Transverse colon (tissue), 4 donors: ENCODE data around the gene NUP85. TPM values are rescaled to one million over a fixed set of nuclear protein-coding genes. Genes with fewer than 3 reads are reported as not detected.

Source experiments
- DNase-seq: peaks from one replicate; pipeline ENCODE4 v3.0.0-alpha.2; 2019
- H3K27ac ChIP-seq, 4 donors: fragments of 200-600 bp; sonication (generic); 2 replicates each; pipeline ENCODE4 v1.5.1; 2016 to 2018; ENCODE audit warnings: inconsistent platforms in 4 of 4
- H3K27me3 ChIP-seq: fragments of 200-600 bp; sonication (generic); 2 replicates; pipeline ENCODE4 v1.5.1; 2017; ENCODE audit warnings: inconsistent platforms
- H3K36me3 ChIP-seq, 4 donors: fragments of 200-600 bp; sonication (generic); 2 replicates each; pipeline ENCODE4 v1.5.1; 2017 to 2019; ENCODE audit warnings: inconsistent platforms in 4 of 4
- H3K4me1 ChIP-seq, 4 donors: fragments of 200-600 bp; sonication (generic); 2 replicates each; pipeline ENCODE4 v1.5.1; 2017 to 2020; ENCODE audit warnings: inconsistent platforms in 4 of 4
- H3K4me3 ChIP-seq, 4 donors: fragments of 200-600 bp; sonication (generic); 1 replicate in 1 of 4; 2 replicates in 3 of 4; pipeline versions ENCODE4 v1.5.1 to v1.6.1; 2017 to 2019; ENCODE audit warnings: inconsistent platforms in 4 of 4
- H3K9me3 ChIP-seq, 2 donors: fragments of 200-600 bp; sonication (generic); 2 replicates each; pipeline ENCODE4 v1.5.1; 2017 to 2019; ENCODE audit warnings: inconsistent platforms in 2 of 2
- CTCF ChIP-seq, 5 experiments: fragments of 200-600 bp in 3 of 5; fragments of 450-650 bp in 2 of 5; sonication (generic) in 3 of 5; IDR thresholded peaks; 1 replicate in 2 of 5; 2 replicates in 3 of 5; pipeline ENCODE4 v1.5.1; 2016 to 2017; ENCODE audit warnings: antibody characterized with exemption in 5 of 5, inconsistent platforms in 3 of 5, mild to moderate bottlenecking in 2 of 5, moderate library complexity in 1 of 5
- EP300 ChIP-seq: sonication (generic); formaldehyde crosslinking; IDR thresholded peaks from one replicate; pipeline ENCODE4 v1.6.1; 2017; ENCODE audit warnings: antibody characterized with exemption, low read depth
- POLR2A ChIP-seq: fragments of 450-650 bp; IDR thresholded peaks from one replicate; pipeline ENCODE4 v1.6.1; 2016; ENCODE audit warnings: antibody characterized with exemption, mild to moderate bottlenecking, moderate library complexity
- POLR2AphosphoS5 ChIP-seq, 3 donors: sonication (generic); formaldehyde crosslinking; IDR thresholded peaks; one replicate each; pipeline ENCODE4 v1.6.1; 2016; ENCODE audit warnings: antibody characterized with exemption in 3 of 3
- WGBS, 2 donors: methylation state at CpG; one replicate each; pipeline ENCODE4 v1.1.5; 2018; ENCODE audit warnings: low coverage in 1 of 2; 5-methylcytosine and 5-hydroxymethylcytosine counted together
- in situ Hi-C, 4 donors: fragments of 200-750 bp; cut with MboI; loops; one replicate each; pipeline versions ENCODE4 v1.15.0 to v1.15.1; 2017; ENCODE audit warnings: low sequenced_read_pairs in 3 of 4, low pct_ligation_motif_present in 1 of 4, low pct_unique_long_range_greater_than_20kb in 1 of 4
- intact Hi-C: fragments of 100-400 bp; cut with DNase I; formaldehyde crosslinking; loops from one replicate; pipeline ENCODE4 v1.15.1; 2023; ENCODE audit warnings: low total_unique reads
- total RNA-seq, 4 donors: library from RNA; depleted of rRNA; stranded (reverse); fragments of >200 nt; gene quantifications; one replicate each; pipeline ENCODE4 v1.1.0, GENCODE V29; 2016

The NUP85 gene
- total RNA-seq, 4 donors from 2014 or later, result 13.1 to 204 (median 31.8) TPM

GRCh38 chr17:75239778-75240393, 34.4 kb downstream of the NUP85 start:
- WGBS, 2 donors, result 94 to 97% methylated on average over 5 to 23 of the region's 23 CpGs
- no peaks in the 10 kb centered on the region for H3K27me3 ChIP-seq
- no peak overlapping the region for H3K4me3 ChIP-seq
- TF ChIP-seq CTCF (IDR thresholded peaks at IDR 0.05), result no peak
- TF ChIP-seq POLR2AphosphoS5 (IDR thresholded peaks at IDR 0.05), result no peak
- no peak for TF ChIP-seq EP300
- no peak for TF ChIP-seq POLR2A
- no peak overlapping the region for H3K27ac ChIP-seq
- H3K9me3 ChIP-seq, result no peaks in the 10 kb centered on the region
- no peak for DNase-seq
- intact Hi-C loops (no loop called here), in situ Hi-C loops (no loop called here)
- H3K36me3 ChIP-seq, result peaks cover 0 to 57% (median 17%) of the 10 kb centered on the region in 4 donors
- H3K4me1 ChIP-seq, result no peaks in the 10 kb centered on the region

DNA sequence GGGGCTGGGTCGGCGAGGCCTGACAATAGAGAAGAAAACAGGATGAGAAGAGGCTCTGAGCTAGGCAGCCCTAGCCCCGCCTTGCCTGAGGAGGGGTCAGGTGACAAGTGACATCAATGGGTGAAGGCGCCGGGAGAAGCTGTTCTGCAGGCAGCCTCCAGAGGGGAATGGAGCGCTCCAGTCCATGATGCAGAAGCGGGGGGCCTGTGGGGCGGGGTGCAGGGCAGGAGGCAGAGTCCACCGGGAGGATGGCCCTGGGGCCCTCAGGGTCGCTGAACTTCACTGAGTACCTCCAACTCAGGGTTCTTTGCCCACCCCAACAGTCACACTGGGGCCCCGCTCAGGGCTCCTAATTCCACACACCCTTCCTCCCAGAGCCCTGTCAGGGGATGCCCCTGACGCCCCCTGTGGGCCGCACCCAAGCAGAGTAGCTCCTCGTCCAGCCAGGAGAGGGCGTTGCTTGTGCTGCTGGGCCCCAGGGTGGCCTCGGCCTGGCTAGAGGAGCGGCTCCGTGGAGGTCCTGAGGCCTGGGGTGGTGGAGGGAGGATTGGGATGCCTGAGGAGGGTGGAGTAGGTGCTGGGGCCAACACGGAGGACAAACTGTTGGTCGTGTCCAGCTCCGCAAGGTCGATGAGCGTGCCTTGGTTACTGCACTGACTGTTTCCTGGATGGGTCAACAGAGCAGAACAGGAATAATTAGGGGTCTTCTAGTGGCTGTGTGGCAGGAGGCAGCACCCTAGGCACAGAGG, 35.1 kb downstream of the NUP85 start:
- Histone ChIP-seq H3K27me3 (no peaks in the 10 kb centered on the region), H3K9me3 (no peaks in the 10 kb centered on the region), H3K4me3 (no peak overlapping the region), H3K4me1 (no peaks in the 10 kb centered on the region), H3K27ac (no peak overlapping the region), H3K36me3 (peaks cover 0 to 59% (median 17%) of the 10 kb centered on the region in 4 donors)
- DNase-seq, result no peak
- intact Hi-C loops, result no loop called here
- 63% methylated on average over 22 of the region's 23 CpGs; no CpG with 5 or more reads in 1 of the 2 donors for WGBS, 2 donors
- TF ChIP-seq CTCF (IDR thresholded peaks at IDR 0.05) (peak; percentile 17 to 49 (median 31)), POLR2A (no peak)
- in situ Hi-C loops, result no loop called here

GRCh38 chr17:75241143-75241430, 35.6 kb downstream of the NUP85 start:
- in situ Hi-C loops (no loop called here), intact Hi-C loops (no loop called here)
- no peaks in the 10 kb centered on the region for H3K4me1 ChIP-seq
- TF ChIP-seq POLR2AphosphoS5 (IDR thresholded peaks at IDR 0.05) (no peak), CTCF (IDR thresholded peaks at IDR 0.05) (no peak), POLR2A (no peak), EP300 (no peak)
- no peaks in the 10 kb centered on the region for H3K27me3 ChIP-seq
- no peak overlapping the region for H3K27ac ChIP-seq
- no peak for DNase-seq
- H3K4me3 ChIP-seq, result no peak overlapping the region
- H3K36me3 ChIP-seq, result peaks cover 0 to 64% (median 19%) of the 10 kb centered on the region in 4 donors
- no peaks in the 10 kb centered on the region for H3K9me3 ChIP-seq
- 77% methylated on average over 7 of the region's 7 CpGs; no CpG with 5 or more reads in 1 of the 2 donors for WGBS, 2 donors

GRCh38 chr17:75241502-75241901, 36.0 kb downstream of the NUP85 start:
- WGBS, 2 donors, result 87 to 90% methylated on average over 7 to 9 of the region's 9 CpGs
- H3K27ac ChIP-seq, result peak overlapping the region in 1 of 4 donors; percentile 7
- TF ChIP-seq POLR2AphosphoS5 (IDR thresholded peaks at IDR 0.05), result no peak
- TF ChIP-seq EP300, result no peak
- TF ChIP-seq POLR2A, result no peak
- TF ChIP-seq CTCF (IDR thresholded peaks at IDR 0.05), result no peak
- no peaks in the 10 kb centered on the region for H3K9me3 ChIP-seq
- no peak overlapping the region for H3K4me3 ChIP-seq
- intact Hi-C loops (no loop called here), in situ Hi-C loops (no loop called here)
- no peak for DNase-seq
- H3K27me3 ChIP-seq, result no peaks in the 10 kb centered on the region
- H3K4me1 ChIP-seq, result no peaks in the 10 kb centered on the region
- peaks cover 0 to 68% (median 21%) of the 10 kb centered on the region in 4 donors for H3K36me3 ChIP-seq
